ENCODE results near the gene TYMP.

The TYMP gene

DNA sequence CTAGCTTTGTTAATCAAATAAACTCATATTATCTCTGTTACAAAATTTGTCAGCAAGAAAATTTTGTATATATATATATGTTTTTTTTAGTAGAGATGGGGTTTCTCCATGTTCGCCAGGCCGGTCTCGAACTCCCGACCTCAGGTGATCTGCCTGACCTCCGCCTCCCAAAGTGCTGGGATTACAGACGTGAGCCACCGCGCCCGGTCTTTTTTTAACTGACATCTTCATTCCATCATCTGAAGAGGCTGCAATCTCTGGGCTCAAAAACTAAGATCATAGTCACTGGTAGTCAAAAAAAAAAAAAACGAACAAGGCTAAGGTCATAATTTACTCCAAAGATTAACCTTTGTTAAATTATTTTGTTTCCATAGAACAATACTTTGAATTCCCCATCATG, 10.6 kb upstream of the TYMP start:
- POLR2A ChIA-PET, result interaction anchor here (2.2 kb wide), 1 partner anchor 15 kb away, joined by 19 read pairs; the partner anchor contains the start of gene SCO2
- H3K4me1 ChIP-seq (ENCODE audit: control insufficient read depth, insufficient read depth, low read length), result peaks cover 8% of the 10 kb centered on the region; the same call in 1 of the 2 replicates

More for the DNA sequence above, 10.6 kb upstream of the TYMP start:
- Histone ChIP-seq H3K4me3 (ENCODE audit: low read depth, low read length) (no peak overlapping the region), H3K9me3 (ENCODE audit: control insufficient read depth, insufficient read depth, low read depth, low read length) (no peaks in the 10 kb centered on the region), H3K27ac (ENCODE audit: extremely low read depth, low read depth, low read length) (no peak overlapping the region), H3K36me3 (ENCODE audit: control insufficient read depth in 2 of 2, insufficient read depth in 1 of 2, low read length in 2 of 2) (no peaks in the 10 kb centered on the region)
- TF ChIP-seq ZNF777 (tag by site-specific recombination; IDR thresholded peaks at IDR 0.05; ENCODE audit: borderline replicate concordance) (no peak), ZNF221 (tag by site-specific recombination; IDR thresholded peaks at IDR 0.05; ENCODE audit: borderline replicate concordance) (no peak), ZNF747 (tag by site-specific recombination; IDR thresholded peaks at IDR 0.05) (no peak), ZSCAN30 (tag by site-specific recombination; IDR thresholded peaks at IDR 0.05) (no peak), ZNF658 (tag by site-specific recombination; IDR thresholded peaks at IDR 0.05) (no peak), ZBTB48 (tag by site-specific recombination; IDR thresholded peaks at IDR 0.05) (no peak), HOXA7 (CRISPR knock-in tag; IDR thresholded peaks at IDR 0.05; ENCODE audit: borderline replicate concordance) (no peak), PATZ1 (tag by site-specific recombination; IDR thresholded peaks at IDR 0.05) (no peak), ZFHX2 (tag by site-specific recombination; conservative IDR thresholded peaks at IDR 0.05) (no peak), ZNF600 (tag by site-specific recombination; IDR thresholded peaks at IDR 0.05) (no peak), ZSCAN5A (tag by site-specific recombination; IDR thresholded peaks at IDR 0.05) (no peak), ZNF48 (tag by site-specific recombination; IDR thresholded peaks at IDR 0.05) (no peak)
- TF ChIP-seq, protein P1, sequence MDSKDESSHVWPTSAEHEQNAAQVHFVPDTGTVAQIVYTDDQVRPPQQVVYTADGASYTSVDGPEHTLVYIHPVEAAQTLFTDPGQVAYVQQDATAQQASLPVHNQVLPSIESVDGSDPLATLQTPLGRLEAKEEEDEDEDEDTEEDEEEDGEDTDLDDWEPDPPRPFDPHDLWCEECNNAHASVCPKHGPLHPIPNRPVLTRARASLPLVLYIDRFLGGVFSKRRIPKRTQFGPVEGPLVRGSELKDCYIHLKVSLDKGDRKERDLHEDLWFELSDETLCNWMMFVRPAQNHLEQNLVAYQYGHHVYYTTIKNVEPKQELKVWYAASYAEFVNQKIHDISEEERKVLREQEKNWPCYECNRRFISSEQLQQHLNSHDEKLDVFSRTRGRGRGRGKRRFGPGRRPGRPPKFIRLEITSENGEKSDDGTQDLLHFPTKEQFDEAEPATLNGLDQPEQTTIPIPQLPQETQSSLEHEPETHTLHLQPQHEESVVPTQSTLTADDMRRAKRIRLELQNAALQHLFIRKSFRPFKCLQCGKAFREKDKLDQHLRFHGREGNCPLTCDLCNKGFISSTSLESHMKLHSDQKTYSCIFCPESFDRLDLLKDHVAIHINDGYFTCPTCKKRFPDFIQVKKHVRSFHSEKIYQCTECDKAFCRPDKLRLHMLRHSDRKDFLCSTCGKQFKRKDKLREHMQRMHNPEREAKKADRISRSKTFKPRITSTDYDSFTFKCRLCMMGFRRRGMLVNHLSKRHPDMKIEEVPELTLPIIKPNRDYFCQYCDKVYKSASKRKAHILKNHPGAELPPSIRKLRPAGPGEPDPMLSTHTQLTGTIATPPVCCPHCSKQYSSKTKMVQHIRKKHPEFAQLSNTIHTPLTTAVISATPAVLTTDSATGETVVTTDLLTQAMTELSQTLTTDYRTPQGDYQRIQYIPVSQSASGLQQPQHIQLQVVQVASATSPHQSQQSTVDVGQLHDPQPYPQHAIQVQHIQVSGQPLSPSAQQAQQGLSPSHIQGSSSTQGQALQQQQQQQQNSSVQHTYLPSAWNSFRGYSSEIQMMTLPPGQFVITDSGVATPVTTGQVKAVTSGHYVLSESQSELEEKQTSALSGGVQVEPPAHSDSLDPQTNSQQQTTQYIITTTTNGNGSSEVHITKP (tag by site-specific recombination; IDR thresholded peaks at IDR 0.05), result no peak
- TF ChIP-seq, protein P2, sequence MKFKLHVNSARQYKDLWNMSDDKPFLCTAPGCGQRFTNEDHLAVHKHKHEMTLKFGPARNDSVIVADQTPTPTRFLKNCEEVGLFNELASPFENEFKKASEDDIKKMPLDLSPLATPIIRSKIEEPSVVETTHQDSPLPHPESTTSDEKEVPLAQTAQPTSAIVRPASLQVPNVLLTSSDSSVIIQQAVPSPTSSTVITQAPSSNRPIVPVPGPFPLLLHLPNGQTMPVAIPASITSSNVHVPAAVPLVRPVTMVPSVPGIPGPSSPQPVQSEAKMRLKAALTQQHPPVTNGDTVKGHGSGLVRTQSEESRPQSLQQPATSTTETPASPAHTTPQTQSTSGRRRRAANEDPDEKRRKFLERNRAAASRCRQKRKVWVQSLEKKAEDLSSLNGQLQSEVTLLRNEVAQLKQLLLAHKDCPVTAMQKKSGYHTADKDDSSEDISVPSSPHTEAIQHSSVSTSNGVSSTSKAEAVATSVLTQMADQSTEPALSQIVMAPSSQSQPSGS (tag by site-specific recombination; IDR thresholded peaks at IDR 0.05; ENCODE audit: low read depth), result no peak
- TF ChIP-seq, protein P3, sequence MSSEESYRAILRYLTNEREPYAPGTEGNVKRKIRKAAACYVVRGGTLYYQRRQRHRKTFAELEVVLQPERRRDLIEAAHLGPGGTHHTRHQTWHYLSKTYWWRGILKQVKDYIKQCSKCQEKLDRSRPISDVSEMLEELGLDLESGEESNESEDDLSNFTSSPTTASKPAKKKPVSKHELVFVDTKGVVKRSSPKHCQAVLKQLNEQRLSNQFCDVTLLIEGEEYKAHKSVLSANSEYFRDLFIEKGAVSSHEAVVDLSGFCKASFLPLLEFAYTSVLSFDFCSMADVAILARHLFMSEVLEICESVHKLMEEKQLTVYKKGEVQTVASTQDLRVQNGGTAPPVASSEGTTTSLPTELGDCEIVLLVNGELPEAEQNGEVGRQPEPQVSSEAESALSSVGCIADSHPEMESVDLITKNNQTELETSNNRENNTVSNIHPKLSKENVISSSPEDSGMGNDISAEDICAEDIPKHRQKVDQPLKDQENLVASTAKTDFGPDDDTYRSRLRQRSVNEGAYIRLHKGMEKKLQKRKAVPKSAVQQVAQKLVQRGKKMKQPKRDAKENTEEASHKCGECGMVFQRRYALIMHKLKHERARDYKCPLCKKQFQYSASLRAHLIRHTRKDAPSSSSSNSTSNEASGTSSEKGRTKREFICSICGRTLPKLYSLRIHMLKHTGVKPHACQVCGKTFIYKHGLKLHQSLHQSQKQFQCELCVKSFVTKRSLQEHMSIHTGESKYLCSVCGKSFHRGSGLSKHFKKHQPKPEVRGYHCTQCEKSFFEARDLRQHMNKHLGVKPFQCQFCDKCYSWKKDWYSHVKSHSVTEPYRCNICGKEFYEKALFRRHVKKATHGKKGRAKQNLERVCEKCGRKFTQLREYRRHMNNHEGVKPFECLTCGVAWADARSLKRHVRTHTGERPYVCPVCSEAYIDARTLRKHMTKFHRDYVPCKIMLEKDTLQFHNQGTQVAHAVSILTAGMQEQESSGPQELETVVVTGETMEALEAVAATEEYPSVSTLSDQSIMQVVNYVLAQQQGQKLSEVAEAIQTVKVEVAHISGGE (tag by site-specific recombination; conservative IDR thresholded peaks at IDR 0.05; ENCODE audit: low read depth), result no peak
- TF ChIP-seq, protein P4, sequence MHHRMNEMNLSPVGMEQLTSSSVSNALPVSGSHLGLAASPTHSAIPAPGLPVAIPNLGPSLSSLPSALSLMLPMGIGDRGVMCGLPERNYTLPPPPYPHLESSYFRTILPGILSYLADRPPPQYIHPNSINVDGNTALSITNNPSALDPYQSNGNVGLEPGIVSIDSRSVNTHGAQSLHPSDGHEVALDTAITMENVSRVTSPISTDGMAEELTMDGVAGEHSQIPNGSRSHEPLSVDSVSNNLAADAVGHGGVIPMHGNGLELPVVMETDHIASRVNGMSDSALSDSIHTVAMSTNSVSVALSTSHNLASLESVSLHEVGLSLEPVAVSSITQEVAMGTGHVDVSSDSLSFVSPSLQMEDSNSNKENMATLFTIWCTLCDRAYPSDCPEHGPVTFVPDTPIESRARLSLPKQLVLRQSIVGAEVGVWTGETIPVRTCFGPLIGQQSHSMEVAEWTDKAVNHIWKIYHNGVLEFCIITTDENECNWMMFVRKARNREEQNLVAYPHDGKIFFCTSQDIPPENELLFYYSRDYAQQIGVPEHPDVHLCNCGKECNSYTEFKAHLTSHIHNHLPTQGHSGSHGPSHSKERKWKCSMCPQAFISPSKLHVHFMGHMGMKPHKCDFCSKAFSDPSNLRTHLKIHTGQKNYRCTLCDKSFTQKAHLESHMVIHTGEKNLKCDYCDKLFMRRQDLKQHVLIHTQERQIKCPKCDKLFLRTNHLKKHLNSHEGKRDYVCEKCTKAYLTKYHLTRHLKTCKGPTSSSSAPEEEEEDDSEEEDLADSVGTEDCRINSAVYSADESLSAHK (tag by site-specific recombination; IDR thresholded peaks at IDR 0.05), result no peak
- CTCF ChIA-PET, result interaction anchor here (0.8 to 1.8 kb wide), 4 partner anchors 15 to 23 kb away, joined by 3 to 11 read pairs (median 6); partner anchors contain the start of gene SCO2
